Measurements from ENCODE around the gene MXRA8. TPM values are rescaled to one million over a fixed set of nuclear protein-coding genes. Genes with fewer than 3 reads are reported as not detected.

The MXRA8 gene
- total RNA-seq, 3 donors from 2014 or later (not counting 1 experiment from before 2014, with no cell fraction given) = 0.26 TPM; not detected in 2

DNA sequence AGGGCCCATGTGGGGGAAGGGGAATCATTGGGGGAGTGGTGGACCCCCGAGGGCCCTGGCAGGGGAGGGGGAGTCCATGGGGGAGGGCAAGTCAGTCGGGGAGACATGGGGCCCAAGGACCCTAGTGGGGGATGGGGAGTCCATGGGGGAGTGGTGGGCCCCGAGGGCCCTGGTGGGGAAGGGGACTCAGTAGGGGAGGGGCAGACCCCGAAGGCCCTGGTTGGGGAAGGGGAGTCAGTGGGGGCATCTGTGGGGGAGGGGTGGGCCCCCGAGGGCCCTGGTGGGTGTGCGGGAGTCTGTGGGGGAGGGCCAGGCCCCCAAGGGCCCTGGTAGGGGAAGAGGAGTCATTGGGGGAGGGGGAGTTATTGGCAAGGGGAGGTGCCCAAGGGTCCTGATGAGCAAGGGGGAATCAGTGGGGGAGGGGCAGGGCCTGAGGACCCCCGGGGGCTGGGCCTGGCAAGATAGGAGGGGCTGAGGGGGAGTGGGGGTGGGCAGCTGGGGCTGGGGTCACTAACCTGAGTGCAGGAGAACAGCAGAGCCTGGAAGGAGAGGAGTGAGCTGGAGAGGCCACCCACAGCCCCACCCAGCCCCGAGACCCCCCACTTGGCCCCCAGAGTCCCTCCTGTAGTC, 2.1 kb downstream of the MXRA8 start:
- Mint-ChIP-seq H3K4me1 (peaks cover 0 to 26% of the 10 kb centered on the region in 2 donors), H3K36me3 (no peaks in the 10 kb centered on the region), H3K27me3 (ENCODE audit: low read depth in 2 of 2) (peaks cover 12 to 20% of the 10 kb centered on the region in 2 donors), H3K27ac (no peak overlapping the region), H3K4me3 (no peak overlapping the region), H3K9me3 (no peaks in the 10 kb centered on the region)
- H3K27me3 ChIP-seq (ENCODE audit: control insufficient read depth, insufficient read depth, low read length) = peaks cover 41% of the 10 kb centered on the region
- H3K4me3 ChIP-seq (ENCODE audit: low read length) = no peak overlapping the region
- no peak for DNase-seq
- H3K4me1 ChIP-seq (ENCODE audit: control insufficient read depth, insufficient read depth, low read length) = peaks cover 37% of the 10 kb centered on the region
- intact Hi-C loops (cut with micrococcal nuclease) = no loop called here
- H3K27ac ChIP-seq (ENCODE audit: low read length) = no peak overlapping the region
- no peaks in the 10 kb centered on the region for H3K36me3 ChIP-seq (ENCODE audit: control insufficient read depth, insufficient read depth, low read length)
- TF ChIP-seq, protein P1, sequence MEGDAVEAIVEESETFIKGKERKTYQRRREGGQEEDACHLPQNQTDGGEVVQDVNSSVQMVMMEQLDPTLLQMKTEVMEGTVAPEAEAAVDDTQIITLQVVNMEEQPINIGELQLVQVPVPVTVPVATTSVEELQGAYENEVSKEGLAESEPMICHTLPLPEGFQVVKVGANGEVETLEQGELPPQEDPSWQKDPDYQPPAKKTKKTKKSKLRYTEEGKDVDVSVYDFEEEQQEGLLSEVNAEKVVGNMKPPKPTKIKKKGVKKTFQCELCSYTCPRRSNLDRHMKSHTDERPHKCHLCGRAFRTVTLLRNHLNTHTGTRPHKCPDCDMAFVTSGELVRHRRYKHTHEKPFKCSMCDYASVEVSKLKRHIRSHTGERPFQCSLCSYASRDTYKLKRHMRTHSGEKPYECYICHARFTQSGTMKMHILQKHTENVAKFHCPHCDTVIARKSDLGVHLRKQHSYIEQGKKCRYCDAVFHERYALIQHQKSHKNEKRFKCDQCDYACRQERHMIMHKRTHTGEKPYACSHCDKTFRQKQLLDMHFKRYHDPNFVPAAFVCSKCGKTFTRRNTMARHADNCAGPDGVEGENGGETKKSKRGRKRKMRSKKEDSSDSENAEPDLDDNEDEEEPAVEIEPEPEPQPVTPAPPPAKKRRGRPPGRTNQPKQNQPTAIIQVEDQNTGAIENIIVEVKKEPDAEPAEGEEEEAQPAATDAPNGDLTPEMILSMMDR (IDR thresholded peaks at IDR 0.05) = no peak
- WGBS (ENCODE audit: insufficient coverage) = 52% methylated on average over 7 of the region's 8 CpGs
- H3K9me3 ChIP-seq (ENCODE audit: control insufficient read depth, insufficient read depth, low read length) = no peaks in the 10 kb centered on the region
- no peak for ATAC-seq

- Histone ChIP-seq H3K27me3 (ENCODE audit: control insufficient read depth, insufficient read depth, low read length) (peaks cover 39% of the 10 kb centered on the region), H3K4me1 (ENCODE audit: control insufficient read depth, insufficient read depth, low read length) (peaks cover 38% of the 10 kb centered on the region), H3K9me3 (ENCODE audit: control insufficient read depth, insufficient read depth, low read length) (no peaks in the 10 kb centered on the region), H3K4me3 (ENCODE audit: low read length) (no peak overlapping the region), H3K36me3 (ENCODE audit: control insufficient read depth, insufficient read depth, low read length) (no peaks in the 10 kb centered on the region), H3K27ac (ENCODE audit: low read length) (no peak overlapping the region)
- Mint-ChIP-seq H3K4me1 (peaks cover 0 to 26% of the 10 kb centered on the region in 2 donors), H3K27me3 (ENCODE audit: low read depth in 2 of 2) (peaks cover 6 to 14% of the 10 kb centered on the region in 2 donors), H3K4me3 (no peak overlapping the region), H3K36me3 (no peaks in the 10 kb centered on the region), H3K27ac (no peak overlapping the region), H3K9me3 (no peaks in the 10 kb centered on the region)
- 3% methylated on average over 52 of the region's 52 CpGs for WGBS (ENCODE audit: insufficient coverage)
- ATAC-seq (peak in 2 of 3 donors; percentile 48 to 60), DNase-seq (no peak)
- intact Hi-C loops (cut with micrococcal nuclease) = loop anchor here (2.0 kb wide), 1 partner anchor 19 kb away; the partner anchor contains the start of gene AURKAIP1
- TF ChIP-seq, protein P1 (IDR thresholded peaks at IDR 0.05) = no peak
These were observed 2.9 kb downstream of the MXRA8 start for GRCh38 chr1:1355416-1355815.

DNA sequence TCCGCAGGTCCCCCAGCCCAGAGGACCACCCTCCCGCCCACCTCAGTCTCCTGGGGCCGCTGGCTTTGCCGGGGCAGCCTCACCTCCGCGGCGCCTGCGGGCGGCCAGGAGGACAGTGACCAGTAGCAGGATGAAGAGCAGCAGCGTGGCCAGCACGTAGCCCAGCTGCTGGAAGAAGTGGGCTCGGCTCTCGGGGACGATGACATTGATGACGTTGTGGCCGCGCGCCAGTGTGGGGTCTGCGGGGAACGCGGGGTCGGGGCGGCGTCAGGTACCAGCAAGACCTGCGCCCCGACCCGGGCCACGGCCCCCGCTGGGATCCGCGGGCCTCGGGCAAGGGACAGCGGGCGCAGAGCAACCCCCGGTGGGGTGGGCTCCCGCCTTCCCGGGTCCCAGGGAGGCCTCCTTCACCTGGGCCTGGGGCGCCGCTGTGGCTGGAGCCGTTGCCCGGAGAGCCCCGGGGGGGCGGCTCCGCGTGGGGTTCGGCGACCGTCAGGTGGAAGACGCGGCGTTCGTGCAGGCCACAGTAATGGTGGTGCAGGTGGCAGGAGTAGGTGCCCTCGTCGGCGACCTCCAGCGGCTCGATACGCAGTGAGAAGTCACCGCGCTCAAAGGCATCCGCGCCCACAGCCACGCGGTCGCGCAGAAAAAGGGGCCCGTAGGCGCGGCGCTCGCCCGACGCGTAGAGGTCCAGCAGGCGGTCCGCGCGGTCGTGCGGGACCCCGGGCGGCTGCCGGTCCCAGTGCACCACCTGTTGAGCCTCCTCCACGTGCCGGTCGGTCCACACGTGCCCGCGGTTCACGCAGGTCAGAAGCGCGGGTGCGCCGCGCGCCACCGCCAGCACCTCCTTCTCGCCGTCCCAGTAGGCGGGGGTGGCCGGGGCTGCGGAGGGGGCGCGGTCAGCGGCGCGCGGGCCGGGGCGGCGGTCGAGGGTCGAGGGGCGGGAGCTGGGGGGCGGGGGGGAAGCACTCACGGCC, 3.8 kb downstream of the MXRA8 start:
- H3K27ac ChIP-seq (ENCODE audit: low read length) = no peak overlapping the region
- DNase-seq = peak in 1 of 2 donors; percentile 63
- ATAC-seq = peak in 2 of 3 donors; percentile 34 to 38
- H3K9me3 Mint-ChIP-seq = no peaks in the 10 kb centered on the region
- peaks cover 0 to 26% of the 10 kb centered on the region in 2 donors for H3K4me1 Mint-ChIP-seq
- H3K4me3 ChIP-seq (ENCODE audit: low read length) = no peak overlapping the region
- no peak overlapping the region for H3K27ac Mint-ChIP-seq
- TF ChIP-seq, protein P1 (IDR thresholded peaks at IDR 0.05) = no peak
- WGBS (ENCODE audit: insufficient coverage) = 12% methylated on average over 116 of the region's 116 CpGs
- H3K4me1 ChIP-seq (ENCODE audit: control insufficient read depth, insufficient read depth, low read length) = peaks cover 38% of the 10 kb centered on the region
- H3K9me3 ChIP-seq (ENCODE audit: control insufficient read depth, insufficient read depth, low read length) = no peaks in the 10 kb centered on the region
- H3K4me3 Mint-ChIP-seq = peak overlapping the region; percentile 28
- H3K27me3 ChIP-seq (ENCODE audit: control insufficient read depth, insufficient read depth, low read length) = peaks cover 39% of the 10 kb centered on the region
- intact Hi-C loops (cut with micrococcal nuclease) = loop anchor here (2.0 kb wide), 1 partner anchor 20 kb away; the partner anchor contains the start of gene AURKAIP1
- no peaks in the 10 kb centered on the region for H3K36me3 Mint-ChIP-seq
- H3K36me3 ChIP-seq (ENCODE audit: control insufficient read depth, insufficient read depth, low read length) = no peaks in the 10 kb centered on the region
- H3K27me3 Mint-ChIP-seq (ENCODE audit: low read depth in 2 of 2) = peaks cover 6 to 14% of the 10 kb centered on the region in 2 donors

Measured in natural killer cell (primary cell).